ENCODE measurements around the gene PTX4.
"Not testable (repeated sequence)": the region's sequence is repeated elsewhere in the genome, so short reads cannot be mapped to it uniquely, and the experiment has no call there.

PTX4 gene

DNA sequence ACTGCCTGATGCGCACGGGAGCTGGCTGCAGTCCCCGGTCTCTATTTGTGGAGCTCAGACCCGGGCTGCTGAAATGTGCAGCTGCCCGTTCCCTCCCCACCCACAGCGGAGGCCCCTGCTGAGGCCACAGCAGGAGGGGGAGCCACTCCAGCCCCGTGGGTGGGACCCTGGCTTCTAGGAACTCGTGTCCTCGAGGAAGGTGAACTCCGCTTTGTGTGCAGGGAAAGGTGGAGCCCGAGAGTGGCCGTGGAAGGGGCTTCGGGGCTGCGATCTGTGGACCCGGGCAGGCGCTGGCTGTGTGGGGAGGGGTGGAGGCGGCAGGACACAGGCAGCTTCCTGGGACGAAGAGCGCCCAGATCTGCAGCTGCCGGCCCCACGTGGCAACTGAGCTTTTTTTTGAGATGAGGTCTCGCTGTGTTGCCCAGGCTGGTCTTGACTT, 47.3 kb downstream of the PTX4 start:
- Histone ChIP-seq H3K27me3 (no peaks in the 10 kb centered on the region), H3K4me1 (peaks cover 93% of the 10 kb centered on the region), H3K9me3 (no peaks in the 10 kb centered on the region), H3K27ac (peak overlapping the region; percentile 23; the same call in 1 of the 2 replicates), H3K36me3 (peaks cover 22% of the 10 kb centered on the region), H3K4me3 (no peak overlapping the region), H4K20me1 (no peaks in the 10 kb centered on the region), H3K4me2 (peak overlapping the region; percentile 29), H3K9ac (peak overlapping the region; percentile 22; the same call in 1 of the 2 replicates)
- no peak for TF ChIP-seq Cebpa-rat (IDR thresholded peaks at IDR 0.05)

GRCh38 chr16:1439699-1440074, 49.1 kb downstream of the PTX4 start:
- not testable (repeated sequence) for H3K9ac ChIP-seq, H3K4me3 ChIP-seq, H3K27me3 ChIP-seq, H4K20me1 ChIP-seq, H3K9me3 ChIP-seq
- Histone ChIP-seq H3K4me2 (peak overlapping the region; percentile 51), H3K4me1 (peaks cover 93% of the 10 kb centered on the region), H3K36me3 (peaks cover 22% of the 10 kb centered on the region; the same call in 1 of the 2 replicates), H3K27ac (peak overlapping the region; percentile 67)

GRCh38 chr16:1439058-1439698, 49.6 kb downstream of the PTX4 start:
- H4K20me1 ChIP-seq, result no peaks in the 10 kb centered on the region
- H3K27ac ChIP-seq, result peak overlapping the region; percentile 67
- H3K9ac ChIP-seq, result no peak overlapping the region; the same call in 1 of the 2 replicates
- peaks cover 22% of the 10 kb centered on the region; the same call in 1 of the 2 replicates for H3K36me3 ChIP-seq
- no peaks in the 10 kb centered on the region for H3K27me3 ChIP-seq
- no peaks in the 10 kb centered on the region for H3K9me3 ChIP-seq
- TF ChIP-seq Cebpa-rat (IDR thresholded peaks at IDR 0.05), result no peak
- no peak overlapping the region for H3K4me3 ChIP-seq
- H3K4me2 ChIP-seq, result peak overlapping the region; percentile 51
- peaks cover 90% of the 10 kb centered on the region for H3K4me1 ChIP-seq

DNA sequence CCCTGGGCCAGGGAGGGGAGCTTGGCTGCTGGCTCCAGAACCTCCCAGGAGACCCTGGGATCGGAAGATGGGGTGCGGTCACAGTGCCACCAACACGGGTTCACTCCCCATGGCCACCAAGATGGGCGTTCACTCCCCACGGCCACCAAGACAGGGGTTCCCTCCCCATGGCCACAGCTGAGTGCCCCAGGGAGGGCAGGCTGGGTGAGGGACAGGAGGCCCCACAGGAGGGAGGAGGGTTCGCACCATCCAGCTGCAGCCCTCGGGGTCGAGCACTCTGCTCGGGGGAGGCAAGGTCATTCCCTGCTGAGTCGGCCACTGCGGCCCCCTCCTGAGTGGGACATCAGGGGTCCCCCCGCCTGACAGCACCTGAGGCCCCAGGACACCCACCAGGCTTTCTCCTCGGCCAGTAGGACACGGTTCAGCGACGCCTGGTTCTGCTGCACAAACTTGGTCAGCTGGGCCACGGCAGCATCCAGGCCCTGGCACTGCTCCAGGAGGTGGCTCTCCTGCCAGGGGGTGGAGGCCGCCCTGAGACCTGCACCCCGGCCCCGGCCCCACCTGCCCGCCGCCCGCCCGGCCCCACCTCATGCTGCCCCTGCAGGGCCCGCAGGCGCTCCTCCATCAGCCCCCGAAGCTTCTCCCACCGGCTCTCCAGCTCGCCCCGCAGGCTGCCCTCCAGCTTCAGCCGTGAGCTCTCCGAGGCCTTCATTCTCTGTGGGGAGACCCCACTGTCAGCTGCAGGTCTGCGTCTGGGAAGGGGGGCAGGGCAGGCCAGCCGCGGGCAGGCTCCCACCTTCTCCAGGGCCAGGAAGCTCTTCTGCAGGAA, 50.3 kb downstream of the PTX4 start:
- Histone ChIP-seq H3K27me3 (no peaks in the 10 kb centered on the region), H3K4me1 (peaks cover 90% of the 10 kb centered on the region), H3K9ac (no peak overlapping the region; the same call in 1 of the 2 replicates), H3K27ac (peak overlapping the region; percentile 67), H3K4me2 (peak overlapping the region; percentile 51), H3K4me3 (no peak overlapping the region), H4K20me1 (no peaks in the 10 kb centered on the region), H3K36me3 (peaks cover 22% of the 10 kb centered on the region; the same call in 1 of the 2 replicates), H3K9me3 (no peaks in the 10 kb centered on the region)
- TF ChIP-seq Cebpa-rat (IDR thresholded peaks at IDR 0.05), result no peak

DNA sequence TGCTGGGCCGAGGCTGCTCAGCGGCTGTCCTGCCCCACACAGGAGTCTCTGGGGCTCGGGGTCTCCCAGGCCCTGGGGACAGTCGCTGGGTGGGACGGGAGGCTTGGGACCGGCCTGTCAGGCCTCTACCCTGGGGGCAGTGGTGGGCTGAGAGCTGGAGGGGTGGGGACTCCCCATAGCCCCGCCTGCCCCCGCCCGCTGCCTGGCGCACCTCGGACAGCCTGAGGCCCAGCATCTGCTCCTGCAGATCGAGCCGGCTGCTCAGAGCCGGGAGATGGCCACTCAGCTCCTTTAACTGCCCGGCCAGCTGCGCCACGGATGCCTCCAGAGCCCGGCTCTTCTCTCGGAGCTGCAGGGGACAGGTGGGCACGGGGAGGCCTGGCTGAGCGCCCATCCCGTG, 51.1 kb downstream of the PTX4 start:
- H3K27ac ChIP-seq, result 0 out of 2 replicates have a peak overlapping the region, but pooled peaks have one; percentile 30
- no peak overlapping the region for H3K9ac ChIP-seq
- H3K36me3 ChIP-seq, result peaks cover 22% of the 10 kb centered on the region; the same call in 1 of the 2 replicates
- no peak for TF ChIP-seq Cebpa-rat (IDR thresholded peaks at IDR 0.05)
- H3K27me3 ChIP-seq, result no peaks in the 10 kb centered on the region
- peaks cover 90% of the 10 kb centered on the region for H3K4me1 ChIP-seq
- peak overlapping the region; percentile 34; the same call in 1 of the 2 replicates for H3K4me2 ChIP-seq
- H3K9me3 ChIP-seq, result no peaks in the 10 kb centered on the region
- no peak overlapping the region for H3K4me3 ChIP-seq
- no peaks in the 10 kb centered on the region for H4K20me1 ChIP-seq

- Histone ChIP-seq H3K4me3 (no peak overlapping the region), H3K4me1 (peaks cover 90% of the 10 kb centered on the region), H3K9ac (0 out of 2 replicates have a peak overlapping the region, but pooled peaks have one; percentile 34), H4K20me1 (no peaks in the 10 kb centered on the region), H3K27me3 (no peaks in the 10 kb centered on the region), H3K4me2 (peak overlapping the region; percentile 37), H3K36me3 (peaks cover 18% of the 10 kb centered on the region; the same call in 1 of the 2 replicates), H3K9me3 (no peaks in the 10 kb centered on the region), H3K27ac (peak overlapping the region; percentile 30; the same call in 1 of the 2 replicates)
- no peak for TF ChIP-seq Cebpa-rat (IDR thresholded peaks at IDR 0.05)
Measured at GRCh38 chr16:1436731-1437355, 51.9 kb downstream of the PTX4 start.

GRCh38 chr16:1435921-1436697, 52.6 kb downstream of the PTX4 start:
- Histone ChIP-seq H3K27ac (peak overlapping the region; percentile 28), H3K9ac (0 out of 2 replicates have a peak overlapping the region, but pooled peaks have one; percentile 34), H3K9me3 (no peaks in the 10 kb centered on the region), H3K4me2 (peak overlapping the region; percentile 37), H3K36me3 (peaks cover 18% of the 10 kb centered on the region; the same call in 1 of the 2 replicates), H3K4me1 (peaks cover 90% of the 10 kb centered on the region), H4K20me1 (no peaks in the 10 kb centered on the region), H3K4me3 (no peak overlapping the region), H3K27me3 (no peaks in the 10 kb centered on the region)
- TF ChIP-seq Cebpa-rat (IDR thresholded peaks at IDR 0.05), result no peak

All from BLaER1 (cell line).